Fibroblast of the aortic adventitia (primary cell): ENCODE results near the gene USF1. TPM values are rescaled to one million over a fixed set of nuclear protein-coding genes. Genes with fewer than 3 reads are reported as not detected.
A peak's percentile ranks its signal among the peaks of the same experiment; 100 is the strongest.
"Not testable (repeated sequence)": the region's sequence is repeated elsewhere in the genome, so short reads cannot be mapped to it uniquely, and the experiment has no call there.

Experiments used
- DNase-seq: peaks from one replicate; pipeline ENCODE4 v3.0.0-alpha.2; 2010; ENCODE audit warnings: low read depth
- H3K4me3 ChIP-seq: 2 replicates; pipeline ENCODE4 v1.5.1; 2011; ENCODE audit warnings: low read depth, mild to moderate bottlenecking, control low read depth, low read length, moderate library complexity
- small RNA-seq: library from RNA; depleted of rRNA; stranded (forward); fragments of <200 nt; gene quantifications from one replicate; pipeline ENCODE3, GENCODE V24; 2012
- total RNA-seq: library from RNA; depleted of rRNA; stranded (reverse); fragments of >200 nt; gene quantifications from 2 replicates; pipeline ENCODE4 v1.2.3, GENCODE V29; 2012; ENCODE audit warnings: low replicate concordance
- TF ChIP-seq, protein P1 (sequence below): IDR thresholded peaks from 2 replicates; pipeline ENCODE4 v1.5.1; 2011; ENCODE audit warnings: mild to moderate bottlenecking, low read length, control low read depth, inconsistent platforms; ENCODE audit not compliant: insufficient read depth

The USF1 gene
- total RNA-seq, 1 donor, result 36.2 TPM

DNA sequence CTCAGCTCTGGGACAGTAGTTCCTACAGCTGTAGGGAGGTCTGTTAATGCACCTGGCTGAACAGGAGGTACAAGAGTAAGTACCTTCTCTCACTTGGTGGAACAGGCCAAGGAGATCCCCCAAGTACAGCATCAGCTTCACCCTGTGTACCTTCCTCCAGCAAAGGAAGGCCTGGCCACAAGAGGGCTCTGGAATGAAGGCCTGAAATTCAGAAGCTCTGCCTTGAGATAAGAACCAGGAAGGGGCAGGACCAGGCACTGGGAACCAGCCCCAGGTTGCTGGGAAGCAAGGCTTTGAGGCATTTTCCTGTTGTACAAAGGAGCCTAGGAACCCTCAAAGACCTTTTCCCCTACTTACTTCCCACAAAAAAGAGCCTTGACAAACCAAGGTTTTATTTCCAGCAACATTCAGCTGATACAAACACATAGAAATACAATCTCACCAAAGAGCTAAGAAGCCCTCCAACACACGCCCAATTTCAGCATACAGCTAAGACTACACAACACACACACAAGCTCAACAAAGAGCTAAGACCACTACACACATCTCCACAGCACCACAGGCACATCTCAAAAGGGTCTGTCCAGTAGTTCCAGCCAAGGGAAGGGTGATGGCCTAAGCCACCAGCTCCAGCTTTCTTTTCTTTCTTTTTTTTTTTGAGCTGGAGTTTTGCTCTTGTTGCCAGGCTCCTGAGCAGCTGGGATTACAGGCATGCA, 48.3 kb downstream of the USF1 start:
- TF ChIP-seq, protein P1, sequence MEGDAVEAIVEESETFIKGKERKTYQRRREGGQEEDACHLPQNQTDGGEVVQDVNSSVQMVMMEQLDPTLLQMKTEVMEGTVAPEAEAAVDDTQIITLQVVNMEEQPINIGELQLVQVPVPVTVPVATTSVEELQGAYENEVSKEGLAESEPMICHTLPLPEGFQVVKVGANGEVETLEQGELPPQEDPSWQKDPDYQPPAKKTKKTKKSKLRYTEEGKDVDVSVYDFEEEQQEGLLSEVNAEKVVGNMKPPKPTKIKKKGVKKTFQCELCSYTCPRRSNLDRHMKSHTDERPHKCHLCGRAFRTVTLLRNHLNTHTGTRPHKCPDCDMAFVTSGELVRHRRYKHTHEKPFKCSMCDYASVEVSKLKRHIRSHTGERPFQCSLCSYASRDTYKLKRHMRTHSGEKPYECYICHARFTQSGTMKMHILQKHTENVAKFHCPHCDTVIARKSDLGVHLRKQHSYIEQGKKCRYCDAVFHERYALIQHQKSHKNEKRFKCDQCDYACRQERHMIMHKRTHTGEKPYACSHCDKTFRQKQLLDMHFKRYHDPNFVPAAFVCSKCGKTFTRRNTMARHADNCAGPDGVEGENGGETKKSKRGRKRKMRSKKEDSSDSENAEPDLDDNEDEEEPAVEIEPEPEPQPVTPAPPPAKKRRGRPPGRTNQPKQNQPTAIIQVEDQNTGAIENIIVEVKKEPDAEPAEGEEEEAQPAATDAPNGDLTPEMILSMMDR, result peak; percentile 84
- DNase-seq, result peak; percentile 76
- no peak overlapping the region for H3K4me3 ChIP-seq

DNA sequence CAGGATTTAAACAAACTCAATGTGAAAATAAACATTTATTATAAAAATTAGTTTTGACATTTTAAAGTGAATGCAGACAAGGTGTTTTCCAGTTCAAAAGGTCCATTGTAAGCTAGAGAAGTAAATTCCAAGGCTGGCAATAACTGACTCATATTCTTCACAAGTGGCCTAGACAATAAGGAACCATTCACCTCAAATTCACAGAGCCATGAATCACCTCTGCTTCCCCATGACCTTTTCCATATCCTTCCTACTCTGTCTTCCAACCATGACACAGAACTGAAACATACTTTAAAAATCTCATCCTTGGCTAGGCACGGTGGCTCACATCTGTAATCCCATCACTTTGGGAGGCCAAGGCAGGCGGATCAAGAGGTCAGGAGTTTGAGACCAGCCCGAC, 49.6 kb downstream of the USF1 start:
- TF ChIP-seq, protein P1, result no peak
- H3K4me3 ChIP-seq, result no peak overlapping the region
- peak; percentile 47 for DNase-seq

DNA sequence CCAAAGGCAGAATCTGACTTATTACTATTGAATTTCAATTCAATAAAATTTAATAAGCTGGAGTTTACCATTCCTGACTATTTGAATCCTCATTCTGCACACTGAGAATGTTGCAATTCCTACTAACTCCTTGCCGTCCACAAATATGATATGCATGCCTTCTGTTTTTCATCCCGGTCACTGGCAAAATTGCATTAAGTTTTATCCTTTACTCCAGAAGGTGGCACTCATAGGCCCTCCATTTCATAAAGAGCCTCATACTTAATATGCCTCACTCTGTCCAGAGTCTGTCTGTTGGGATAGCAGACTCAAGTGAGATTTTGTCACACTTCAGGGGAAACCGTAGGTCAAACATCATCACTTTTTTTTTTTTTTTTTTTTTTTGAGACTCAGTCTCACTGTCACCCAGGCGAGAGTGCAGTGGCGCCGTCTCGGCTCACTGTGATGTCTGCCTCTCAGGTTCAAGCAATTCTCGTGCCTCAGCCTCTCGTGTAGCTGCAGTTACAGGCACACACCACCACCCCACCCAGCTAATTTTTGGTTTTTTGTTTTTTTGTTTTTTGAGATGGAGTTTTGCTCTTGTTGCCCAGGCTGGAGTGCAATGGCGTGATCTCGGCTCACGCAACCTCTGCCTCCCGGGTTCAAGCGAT, 52.1 kb downstream of the USF1 start:
- peak; percentile 88 for DNase-seq
- TF ChIP-seq, protein P1, result peak; percentile 49
- H3K4me3 ChIP-seq, result no peak overlapping the region

DNA sequence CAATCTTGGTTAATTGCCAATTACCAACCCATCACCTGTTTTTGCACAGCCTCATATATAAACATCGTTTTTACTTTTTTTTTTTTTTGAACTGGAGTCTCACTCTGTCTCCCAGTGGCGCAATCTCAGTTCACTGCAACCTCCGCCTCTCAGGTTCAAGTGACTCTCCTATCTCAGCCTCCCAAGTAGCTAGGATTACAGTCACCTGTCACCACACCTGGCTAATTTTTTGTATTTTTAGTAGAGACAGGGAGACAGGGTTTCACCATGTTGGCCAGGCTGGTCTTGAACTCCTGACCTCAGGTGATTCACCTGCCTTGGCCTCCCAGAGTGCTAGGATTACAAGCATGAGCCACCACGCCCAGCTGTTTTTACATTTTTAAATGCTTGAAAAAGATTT, 53.7 kb downstream of the USF1 start:
- DNase-seq, H3K4me3 ChIP-seq: not testable (repeated sequence)

Small RNA genes within 50 kb of the gene (small RNA-seq; reads per million reads assigned to genes)
- gene AL591806.2, result not detected

Other genes with a start within 250 kb of the USF1 start
- 0.25 TPM in 1 of 2 replicates, not detected in the other for gene LY9, start 249.8 kb downstream of the USF1 start, total RNA-seq
- gene CD244, start 183.1 kb downstream of the USF1 start, total RNA-seq, result 0.33 TPM in 1 of 2 replicates, not detected in the other
- gene ITLN1, start 160.8 kb downstream of the USF1 start, total RNA-seq, result 0.49 TPM in 1 of 2 replicates, not detected in the other
- gene ITLN2, start 91.2 kb downstream of the USF1 start, total RNA-seq, result 3.8 TPM in 1 of 2 replicates, not detected in the other
- gene F11R, start 24.8 kb downstream of the USF1 start, total RNA-seq, result 0.36 and 3.3 TPM in 2 replicates
- gene TSTD1, start 7.0 kb downstream of the USF1 start, total RNA-seq, result 0.90 TPM in 1 of 2 replicates, not detected in the other
- gene ARHGAP30, start 23.9 kb upstream of the USF1 start, total RNA-seq, result not detected in 2 replicates
- gene NECTIN4, start 43.6 kb upstream of the USF1 start, total RNA-seq, result not detected in 2 replicates
- 0.90 and 1.8 TPM in 2 replicates for gene KLHDC9, start 52.4 kb upstream of the USF1 start, total RNA-seq
- 39.9 and 50.2 TPM in 2 replicates for gene PFDN2, start 72.1 kb upstream of the USF1 start, total RNA-seq
- gene NIT1, start 72.1 kb upstream of the USF1 start, total RNA-seq, result 13.3 and 18.3 TPM in 2 replicates
- gene DEDD, start 86.7 kb upstream of the USF1 start, total RNA-seq, result 7.8 and 25.8 TPM in 2 replicates
- 65.3 and 111 TPM in 2 replicates for gene UFC1, start 108.0 kb upstream of the USF1 start, total RNA-seq
- gene USP21, start 113.5 kb upstream of the USF1 start, total RNA-seq, result 6.1 and 11.6 TPM in 2 replicates
- gene PPOX, start 120.4 kb upstream of the USF1 start, total RNA-seq, result 14.0 and 16.0 TPM in 2 replicates
- gene B4GALT3, start 131.5 kb upstream of the USF1 start, total RNA-seq, result 8.3 and 11.4 TPM in 2 replicates
- gene ADAMTS4, start 153.1 kb upstream of the USF1 start, total RNA-seq, result 1.1 and 3.1 TPM in 2 replicates
- gene NDUFS2, start 156.4 kb upstream of the USF1 start, total RNA-seq, result 65.4 and 67.5 TPM in 2 replicates
- not detected in 2 replicates for gene FCER1G, start 169.3 kb upstream of the USF1 start, total RNA-seq
- gene APOA2, start 177.7 kb upstream of the USF1 start, total RNA-seq, result not detected in 2 replicates
- 5.2 and 9.1 TPM in 2 replicates for gene TOMM40L, start 180.1 kb upstream of the USF1 start, total RNA-seq
- gene NR1I3, start 192.2 kb upstream of the USF1 start, total RNA-seq, result not detected in 2 replicates
- not detected in 2 replicates for gene PCP4L1, start 212.8 kb upstream of the USF1 start, total RNA-seq